ENCODE data around the gene GRAPL. TPM values are rescaled to one million over a fixed set of nuclear protein-coding genes. Genes with fewer than 3 reads are reported as not detected.
"Not testable (repeated sequence)": the region's sequence is repeated elsewhere in the genome, so short reads cannot be mapped to it uniquely, and the experiment has no call there.

The GRAPL gene
- not detected in 3 replicates for total RNA-seq
- long read RNA-seq, result 0 reads

GRCh38 chr17:19127148-19127980 is at the start of gene GRAPL:
GRAPL (plus strand) TSS chr17:19127589; CDS start chr17:19127620, 31 bp downstream.
- not testable (repeated sequence) for H3K4me3 Mint-ChIP-seq (ENCODE audit: unreplicated experiment); H3K4me1 Mint-ChIP-seq (ENCODE audit: low read depth)

GRCh38 chr17:19088804-19089685 is 38.3 kb upstream of the GRAPL start:
- H3K4me1 Mint-ChIP-seq (ENCODE audit: low read depth); H3K36me3 Mint-ChIP-seq (ENCODE audit: low read depth); H3K27ac Mint-ChIP-seq (ENCODE audit: unreplicated experiment); H3K4me3 Mint-ChIP-seq (ENCODE audit: unreplicated experiment); DNase-seq (ENCODE audit: low spot score); H3K9me3 Mint-ChIP-seq (ENCODE audit: low read depth); H3K27me3 Mint-ChIP-seq (ENCODE audit: low read depth): not testable (repeated sequence)

More at GRCh38 chr17:19127148-19127980, at the start of gene GRAPL:
- H3K36me3 Mint-ChIP-seq (ENCODE audit: low read depth); H3K27me3 Mint-ChIP-seq (ENCODE audit: low read depth); H3K9me3 Mint-ChIP-seq (ENCODE audit: low read depth); DNase-seq (ENCODE audit: low spot score); H3K27ac Mint-ChIP-seq (ENCODE audit: unreplicated experiment): not testable (repeated sequence)

- not testable (repeated sequence) for DNase-seq (ENCODE audit: low spot score); H3K4me3 Mint-ChIP-seq (ENCODE audit: unreplicated experiment); H3K27ac Mint-ChIP-seq (ENCODE audit: unreplicated experiment); H3K36me3 Mint-ChIP-seq (ENCODE audit: low read depth); H3K9me3 Mint-ChIP-seq (ENCODE audit: low read depth); H3K4me1 Mint-ChIP-seq (ENCODE audit: low read depth); H3K27me3 Mint-ChIP-seq (ENCODE audit: low read depth)
Measured at GRCh38 chr17:19090058-19090772, 37.2 kb upstream of the GRAPL start.

DNA sequence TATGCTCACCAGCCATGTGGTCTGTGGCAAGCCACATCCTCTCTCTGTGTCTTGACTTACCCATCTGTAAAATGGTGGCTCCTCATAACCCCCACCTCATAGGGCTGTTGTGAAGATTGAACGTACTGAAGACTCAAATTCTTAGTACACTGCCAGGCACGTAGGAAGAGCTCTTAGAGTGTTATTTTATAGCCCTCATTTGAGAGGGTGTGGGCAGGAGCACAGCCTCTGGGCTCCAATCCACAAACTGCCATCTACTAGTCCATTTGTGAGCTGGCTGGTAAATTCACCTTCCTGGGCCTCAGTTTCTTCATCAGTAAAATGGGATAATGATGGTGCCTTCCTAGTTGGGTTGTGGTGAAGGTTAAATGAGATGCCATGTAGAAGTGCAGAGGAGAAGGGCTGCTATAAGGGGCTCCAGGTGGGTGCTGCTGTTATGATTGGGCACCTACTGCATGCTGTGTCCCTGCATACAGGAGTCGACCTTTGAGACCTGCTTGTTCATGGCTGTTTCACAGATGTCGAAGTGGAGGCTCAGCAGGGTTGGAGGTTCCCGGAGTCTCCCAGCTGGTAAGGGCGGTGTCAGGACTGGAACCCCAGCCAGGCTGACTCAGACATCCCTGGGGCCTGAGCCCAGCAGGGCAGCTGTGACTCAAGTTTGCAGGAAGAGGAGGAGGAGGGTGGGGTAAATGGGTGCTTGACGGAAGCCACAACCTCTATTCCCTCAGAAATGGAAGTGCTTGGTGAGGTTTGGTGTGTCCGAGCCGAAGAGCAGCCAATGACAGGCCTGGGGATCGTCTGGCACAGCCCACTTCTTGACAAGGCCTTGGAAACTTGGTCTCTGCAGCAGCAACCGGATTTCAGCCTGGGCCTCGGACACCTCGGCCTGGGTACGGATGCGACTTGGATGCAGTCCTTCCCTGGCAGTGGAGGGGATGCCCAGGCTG is 34.4 kb upstream of the GRAPL start:
- not testable (repeated sequence) for H3K9me3 Mint-ChIP-seq (ENCODE audit: low read depth); H3K4me1 Mint-ChIP-seq (ENCODE audit: low read depth); H3K4me3 Mint-ChIP-seq (ENCODE audit: unreplicated experiment); DNase-seq (ENCODE audit: low spot score); H3K36me3 Mint-ChIP-seq (ENCODE audit: low read depth); H3K27me3 Mint-ChIP-seq (ENCODE audit: low read depth); H3K27ac Mint-ChIP-seq (ENCODE audit: unreplicated experiment)

- not testable (repeated sequence) for H3K27me3 Mint-ChIP-seq (ENCODE audit: low read depth); H3K36me3 Mint-ChIP-seq (ENCODE audit: low read depth); H3K9me3 Mint-ChIP-seq (ENCODE audit: low read depth); H3K27ac Mint-ChIP-seq (ENCODE audit: unreplicated experiment); H3K4me3 Mint-ChIP-seq (ENCODE audit: unreplicated experiment); H3K4me1 Mint-ChIP-seq (ENCODE audit: low read depth)
- DNase-seq (ENCODE audit: low spot score), result peak; percentile 33
Measured at GRCh38 chr17:19093684-19094438, 33.5 kb upstream of the GRAPL start.

DNA sequence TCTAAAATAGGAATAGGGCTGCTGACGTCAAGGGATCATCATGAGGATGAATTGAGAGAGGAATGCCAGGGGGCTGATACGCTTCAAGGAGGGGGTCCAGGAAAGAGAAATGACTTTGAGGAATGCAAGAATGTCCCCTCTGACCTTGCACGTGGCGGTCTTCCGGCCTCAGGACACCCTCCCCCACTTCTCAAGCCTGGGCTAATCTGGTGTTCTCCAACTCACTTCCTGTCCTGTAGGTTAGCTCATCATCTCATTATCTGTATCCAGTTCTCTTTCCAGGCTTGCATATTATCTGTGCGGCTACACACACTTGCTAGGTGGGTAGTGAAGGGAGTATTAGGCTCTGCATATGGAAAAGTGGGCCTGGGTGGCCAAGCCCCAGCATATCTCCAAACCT is 18.9 kb upstream of the GRAPL start:
- H3K9me3 Mint-ChIP-seq (ENCODE audit: low read depth); H3K4me3 Mint-ChIP-seq (ENCODE audit: unreplicated experiment); H3K4me1 Mint-ChIP-seq (ENCODE audit: low read depth); DNase-seq (ENCODE audit: low spot score); H3K36me3 Mint-ChIP-seq (ENCODE audit: low read depth); H3K27ac Mint-ChIP-seq (ENCODE audit: unreplicated experiment); H3K27me3 Mint-ChIP-seq (ENCODE audit: low read depth): not testable (repeated sequence)

DNA sequence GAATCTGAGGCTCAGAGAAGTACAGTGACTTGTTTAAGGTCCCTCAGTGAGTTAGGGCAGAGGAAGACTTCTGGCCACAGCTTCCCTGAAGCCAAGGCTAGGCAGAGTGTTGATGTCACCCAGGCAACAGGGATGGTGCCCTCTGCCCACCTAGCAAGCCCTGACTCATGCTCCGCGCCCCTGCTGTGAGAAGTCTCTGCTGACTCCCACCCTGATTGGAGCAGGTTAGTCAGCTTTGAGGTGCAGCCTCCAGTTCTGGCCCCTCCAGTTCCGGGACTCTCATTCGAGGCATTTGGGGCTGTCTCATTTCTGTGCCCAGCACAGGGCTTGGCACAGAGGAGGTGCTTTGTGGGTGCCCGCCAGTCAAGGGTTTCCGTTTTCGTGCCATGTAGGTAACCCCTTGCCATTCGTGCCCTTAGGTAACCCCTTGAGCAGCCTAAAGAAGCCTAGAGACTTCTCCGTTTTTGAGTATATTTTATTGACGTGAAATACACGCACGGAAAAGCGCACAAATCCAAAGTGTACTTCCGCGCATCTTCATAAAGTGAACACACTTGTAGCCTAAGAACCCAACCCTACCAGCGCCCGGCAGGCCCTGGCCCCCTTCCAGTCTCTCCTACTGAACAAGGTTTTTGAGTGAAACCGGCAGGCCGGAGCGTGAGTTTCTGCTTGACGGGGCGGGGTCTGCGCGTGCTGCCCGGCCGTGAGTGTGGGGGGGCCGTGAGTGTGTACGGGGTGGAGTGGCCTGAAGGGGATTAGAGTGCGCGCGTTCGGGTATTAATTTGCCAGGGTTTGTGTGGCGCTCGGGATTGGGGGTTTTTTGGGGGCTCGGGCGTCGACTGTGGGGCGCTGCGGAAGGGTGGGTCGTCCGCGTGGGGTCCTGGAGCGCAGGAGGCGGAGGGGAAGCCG is 16.9 kb upstream of the GRAPL start:
- not testable (repeated sequence) for H3K27me3 Mint-ChIP-seq (ENCODE audit: low read depth); H3K9me3 Mint-ChIP-seq (ENCODE audit: low read depth); H3K4me3 Mint-ChIP-seq (ENCODE audit: unreplicated experiment); H3K36me3 Mint-ChIP-seq (ENCODE audit: low read depth); DNase-seq (ENCODE audit: low spot score); H3K4me1 Mint-ChIP-seq (ENCODE audit: low read depth); H3K27ac Mint-ChIP-seq (ENCODE audit: unreplicated experiment)
